ENCODE data around the gene CD82.

The CD82 gene

DNA sequence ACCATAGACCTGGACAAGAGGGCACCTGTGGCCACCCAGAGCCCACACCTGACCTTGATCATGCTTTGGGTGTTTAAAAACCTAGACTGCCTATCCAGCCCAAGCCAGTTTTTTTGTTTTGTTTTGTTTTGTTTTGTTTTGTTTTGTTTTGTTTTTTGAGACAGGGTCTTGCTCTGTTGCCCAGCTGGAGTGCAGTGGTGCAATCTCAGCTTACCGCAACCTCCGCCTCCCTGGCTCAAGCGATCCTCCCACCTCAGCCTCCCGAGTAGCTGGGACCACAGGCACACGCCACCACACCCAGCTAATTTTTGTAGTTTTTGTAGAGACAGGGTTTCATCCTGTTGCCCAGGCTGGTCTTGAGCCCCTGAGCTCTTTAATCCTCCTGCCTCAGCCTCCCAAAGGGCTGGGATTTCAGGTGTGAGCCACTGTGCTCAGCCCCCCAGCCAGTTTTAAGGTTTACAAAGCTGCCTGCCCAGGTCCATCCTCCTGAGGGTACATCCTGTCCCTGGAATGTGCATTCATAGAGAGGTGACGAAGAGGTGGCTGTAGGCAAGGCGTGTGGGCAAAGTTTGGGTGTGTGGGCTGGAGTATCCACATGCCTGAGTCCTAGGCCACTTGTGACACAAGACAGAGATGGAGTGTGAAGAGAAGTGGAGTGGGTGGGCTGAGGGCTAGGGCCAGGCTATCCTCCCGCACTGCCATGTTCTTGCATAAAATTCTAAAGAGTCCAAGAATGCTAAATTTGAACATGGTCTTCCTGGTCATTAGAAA is 3.3 kb upstream of the CD82 start:
- DNase-seq, result no peak

DNA sequence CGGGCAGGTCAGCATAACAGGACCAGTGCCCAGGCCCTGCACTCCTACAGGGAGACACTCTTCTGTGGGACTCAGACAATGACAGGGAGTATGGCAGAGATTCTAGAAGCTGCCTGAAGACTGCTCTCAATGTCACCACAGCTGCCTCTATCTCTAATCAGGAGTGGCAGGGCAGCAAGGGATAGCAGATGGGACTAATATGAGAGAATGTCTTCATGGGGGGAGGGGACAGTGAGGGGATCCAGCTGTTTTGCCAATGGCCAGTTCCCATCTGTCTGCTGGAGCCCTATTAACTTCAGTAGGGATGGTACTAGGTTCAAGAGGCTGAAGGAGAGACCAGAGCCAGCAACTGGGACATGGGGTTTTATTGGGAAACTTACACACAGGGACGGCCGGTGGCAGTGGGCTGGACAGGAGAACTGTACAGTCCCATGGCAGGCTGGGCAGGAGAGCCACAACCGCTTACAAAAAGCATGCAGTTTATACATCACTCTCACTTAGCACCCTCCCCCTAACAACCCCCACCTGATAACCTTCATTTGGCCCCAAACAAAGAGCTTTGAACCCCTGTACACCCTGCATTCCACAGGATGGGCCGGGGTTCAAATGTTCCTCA is 2.5 kb upstream of the CD82 start:
- no peak for DNase-seq

DNA sequence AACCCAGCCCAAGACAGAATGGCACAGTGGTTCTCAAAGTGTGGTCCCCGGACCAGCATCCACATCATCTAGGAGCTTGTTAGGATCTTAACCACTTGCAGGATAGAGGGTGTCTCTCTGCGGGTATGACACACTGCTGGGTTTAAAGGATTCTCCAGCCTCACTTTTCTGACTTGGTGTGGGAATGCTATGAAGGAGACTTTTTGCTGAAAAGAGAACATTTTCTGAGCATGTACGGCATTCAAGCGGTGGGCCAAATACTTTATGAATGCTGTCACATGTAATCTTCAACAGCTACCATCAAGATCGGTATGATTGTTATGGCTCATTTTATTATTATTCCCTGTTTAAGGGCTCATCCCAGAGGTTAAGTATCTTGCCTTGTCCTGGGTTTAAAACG is 1.8 kb upstream of the CD82 start:
- no peak for DNase-seq

DNA sequence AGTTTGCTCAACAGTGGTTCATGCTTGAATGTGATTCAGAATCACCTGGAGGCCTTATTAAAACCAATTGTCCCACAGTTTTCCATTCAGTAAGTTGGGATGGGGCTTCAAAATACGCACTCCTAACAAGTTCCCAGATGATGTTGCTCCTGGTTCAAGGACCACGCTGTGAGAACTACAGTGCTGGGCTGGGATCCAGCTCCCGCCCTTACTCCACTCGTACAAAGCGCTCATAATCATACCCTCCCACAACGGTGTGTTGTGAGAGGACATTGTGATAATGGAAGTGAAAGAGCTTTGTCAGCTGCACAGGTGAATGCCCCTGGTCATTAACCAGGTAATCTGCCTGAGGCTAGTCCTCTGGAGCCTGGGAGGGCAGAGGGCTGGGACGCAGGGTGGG is 1.3 kb upstream of the CD82 start:
- DNase-seq, result peak; percentile 67

DNA sequence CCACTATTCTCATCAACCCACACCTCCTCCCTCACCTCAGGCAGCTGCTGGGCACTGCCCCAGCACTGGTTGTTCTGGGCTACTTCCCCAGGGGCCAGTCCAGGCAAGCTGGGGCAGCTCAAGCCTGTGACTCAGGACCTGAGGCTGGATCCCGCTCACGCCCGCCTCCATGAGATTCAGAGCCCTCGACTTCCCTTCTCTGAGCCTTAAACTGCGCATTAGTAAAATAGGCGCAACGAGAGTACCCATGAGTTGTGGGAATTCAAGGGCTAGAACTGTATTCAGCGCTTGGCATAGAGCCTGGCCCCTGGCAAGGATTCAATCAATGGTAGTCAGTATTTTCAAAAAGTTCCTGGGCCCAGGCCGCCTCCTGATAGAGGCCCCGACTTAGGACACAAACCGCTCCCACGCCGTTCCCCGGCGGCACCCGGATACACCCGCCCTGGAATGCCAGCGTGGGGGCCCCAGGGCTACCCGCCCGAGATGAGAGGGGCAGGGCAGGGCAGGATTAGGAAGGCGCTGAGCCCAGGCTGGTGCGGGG is 723 bp upstream of the CD82 start:
- DNase-seq, result peak; percentile 54

DNA sequence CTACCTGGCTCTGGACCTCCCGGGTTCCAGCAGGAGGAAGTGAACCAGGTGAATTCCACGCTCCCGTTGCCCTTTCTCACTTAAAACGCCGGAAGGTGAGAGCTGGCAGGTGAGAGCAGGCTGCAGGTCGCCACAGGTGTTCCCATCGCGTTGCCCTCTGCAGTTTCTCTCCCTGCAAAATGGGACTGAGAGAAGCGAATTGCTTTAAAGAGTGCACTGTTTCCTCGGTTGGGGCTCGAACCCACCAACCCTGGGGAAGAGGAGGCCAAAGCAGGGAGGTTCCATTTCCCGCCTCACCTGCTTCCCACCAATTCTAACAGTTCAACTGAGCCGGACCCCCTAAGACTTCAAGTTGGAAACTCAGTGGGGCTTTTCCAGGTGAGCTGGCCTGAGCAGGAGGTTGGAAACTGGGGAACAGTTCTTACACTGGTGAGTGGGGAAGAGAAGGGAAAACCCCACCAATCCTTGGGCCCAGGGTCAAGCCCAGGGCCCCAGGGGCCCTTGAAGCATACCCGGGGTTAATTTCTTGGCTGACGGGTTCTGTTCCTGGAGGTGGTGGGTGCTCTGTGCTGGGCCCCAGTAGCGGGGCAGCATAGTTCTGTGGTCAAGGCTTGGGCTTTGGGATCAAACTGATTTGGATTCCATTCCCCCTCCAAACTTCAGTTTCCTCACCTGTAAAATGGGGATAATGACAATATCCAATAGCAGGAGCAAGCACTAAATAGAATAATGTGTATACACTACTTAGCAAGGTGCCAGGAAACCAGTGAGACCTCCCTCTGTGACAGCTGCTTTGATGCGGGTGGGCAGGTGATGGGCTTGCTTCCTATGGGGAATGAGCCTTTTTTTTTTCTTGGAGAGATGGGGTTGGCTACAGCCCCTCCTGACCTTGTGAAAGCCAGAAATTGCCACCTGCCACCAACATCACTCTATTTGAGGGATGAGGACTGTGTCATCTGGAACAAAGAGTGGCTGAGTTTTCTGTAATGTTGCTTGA is 788 bp downstream of the CD82 start:
- peak; percentile 15 for DNase-seq

DNA sequence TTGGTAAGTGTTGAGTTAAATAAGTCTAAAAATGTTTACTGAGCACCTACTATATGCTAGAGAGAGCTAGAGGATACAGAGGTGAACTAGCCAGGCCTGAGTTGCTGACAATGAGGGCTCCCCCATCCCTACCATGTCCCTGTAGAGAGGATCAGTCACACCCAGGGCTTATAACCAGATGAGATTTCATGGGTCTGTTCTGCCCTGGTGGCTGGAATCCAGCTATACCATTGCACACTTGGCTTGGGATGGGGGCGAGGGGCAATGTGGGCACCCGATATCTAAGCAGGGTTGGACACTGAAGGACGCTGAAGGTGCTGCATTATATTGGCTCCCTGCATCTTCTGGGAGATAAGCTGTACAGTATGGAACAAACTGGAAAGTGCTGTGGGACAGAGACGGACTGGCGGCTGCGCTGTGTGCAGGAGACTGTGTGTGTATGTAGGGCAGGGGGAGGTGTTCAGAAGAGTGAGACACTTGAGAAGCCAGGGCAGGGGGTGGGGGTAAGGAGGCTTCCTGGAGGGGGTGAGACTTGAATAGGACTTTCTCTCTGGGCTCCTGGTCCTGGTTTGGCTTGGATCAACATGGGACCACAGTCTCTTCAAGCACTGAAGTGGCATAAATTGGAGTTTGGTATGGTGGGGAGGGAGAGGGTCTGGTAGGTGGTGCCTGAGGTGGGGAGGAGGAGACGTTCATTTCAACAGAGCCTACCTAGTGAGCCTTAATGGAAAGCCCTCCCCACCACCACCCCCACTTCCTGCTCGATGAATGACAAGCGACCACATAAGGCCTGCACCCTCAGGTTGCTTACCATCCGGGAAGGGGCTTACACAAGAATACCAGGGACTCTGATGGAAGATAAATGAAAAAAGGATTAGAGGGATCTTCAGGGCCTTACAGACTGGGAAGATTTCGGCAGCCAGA is 1.8 kb downstream of the CD82 start:
- no peak for DNase-seq

DNA sequence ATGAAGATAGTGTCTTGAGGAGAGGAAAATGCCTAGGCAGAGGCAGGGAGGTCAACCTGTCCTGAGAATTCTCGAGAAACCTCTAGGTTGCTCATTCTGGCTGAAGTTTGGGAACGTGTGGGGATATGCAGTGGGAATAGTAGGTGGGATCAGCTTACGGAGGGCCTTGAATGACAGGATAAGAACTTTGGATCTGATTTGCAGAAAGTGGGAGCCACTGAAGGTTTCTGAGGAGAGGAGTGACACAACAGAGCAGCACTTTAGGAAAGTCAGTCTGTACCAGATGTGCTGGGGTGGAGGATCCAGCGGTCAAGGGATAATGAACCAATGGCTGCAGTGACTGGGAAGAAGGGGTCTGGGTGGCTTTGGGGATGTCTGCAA is 2.4 kb downstream of the CD82 start:
- no peak for DNase-seq

DNA sequence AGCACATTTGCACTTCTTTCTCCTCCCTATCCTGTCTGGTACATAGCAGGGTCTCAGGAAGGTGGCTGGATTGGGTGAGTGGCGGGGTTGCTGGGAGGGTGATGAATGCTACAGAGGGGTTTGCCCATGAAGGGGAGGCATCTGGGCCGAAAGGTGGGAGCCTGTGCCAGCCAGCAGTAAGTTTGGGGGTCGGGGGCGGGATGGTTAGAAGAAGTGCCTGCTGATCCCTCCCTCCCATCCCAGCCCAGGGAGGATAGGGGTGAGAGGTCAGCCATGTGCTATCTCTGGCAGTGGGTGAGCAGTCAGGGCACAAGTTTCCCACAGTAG is 2.8 kb downstream of the CD82 start:
- DNase-seq, result no peak

DNA sequence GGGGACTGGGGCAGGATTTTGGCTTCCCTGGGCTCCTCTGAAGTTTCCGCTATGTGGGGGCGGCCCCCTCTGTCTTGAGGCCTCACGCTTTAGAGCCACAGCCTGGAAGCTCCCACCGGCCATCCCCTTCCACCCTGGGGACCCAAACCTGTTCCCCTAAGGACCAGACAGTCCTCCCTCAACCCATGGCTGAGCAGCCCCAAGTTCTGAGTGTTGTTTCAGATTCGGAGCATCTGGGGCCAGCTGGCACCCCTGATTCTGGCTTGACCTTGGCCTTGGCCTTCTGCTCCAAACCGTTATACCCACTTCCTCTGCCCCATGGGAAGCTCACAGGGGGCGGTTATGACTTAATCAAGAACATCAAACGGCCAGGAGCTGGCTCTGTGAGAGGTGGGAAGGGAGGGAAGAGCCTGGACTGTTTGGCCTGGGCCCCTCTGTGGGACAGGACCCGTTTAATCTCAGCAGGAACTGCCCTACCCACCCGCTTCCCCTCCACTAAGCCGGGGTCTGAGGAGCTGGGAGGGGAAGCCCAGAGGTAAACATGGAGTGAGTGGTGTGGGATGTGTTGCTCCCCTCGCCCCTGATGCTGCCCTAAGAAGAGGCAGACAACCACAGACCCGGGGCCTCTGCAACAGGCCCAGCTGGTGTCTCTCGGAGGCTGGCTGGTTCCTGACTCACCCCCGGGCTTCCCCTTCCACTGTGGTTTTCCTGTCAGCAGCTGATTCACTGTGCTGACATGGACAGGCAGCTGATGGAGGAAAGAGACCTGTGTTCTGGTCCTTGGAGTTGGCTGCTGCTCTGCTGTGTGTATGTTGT is 3.4 kb downstream of the CD82 start:
- no peak for DNase-seq

DNA sequence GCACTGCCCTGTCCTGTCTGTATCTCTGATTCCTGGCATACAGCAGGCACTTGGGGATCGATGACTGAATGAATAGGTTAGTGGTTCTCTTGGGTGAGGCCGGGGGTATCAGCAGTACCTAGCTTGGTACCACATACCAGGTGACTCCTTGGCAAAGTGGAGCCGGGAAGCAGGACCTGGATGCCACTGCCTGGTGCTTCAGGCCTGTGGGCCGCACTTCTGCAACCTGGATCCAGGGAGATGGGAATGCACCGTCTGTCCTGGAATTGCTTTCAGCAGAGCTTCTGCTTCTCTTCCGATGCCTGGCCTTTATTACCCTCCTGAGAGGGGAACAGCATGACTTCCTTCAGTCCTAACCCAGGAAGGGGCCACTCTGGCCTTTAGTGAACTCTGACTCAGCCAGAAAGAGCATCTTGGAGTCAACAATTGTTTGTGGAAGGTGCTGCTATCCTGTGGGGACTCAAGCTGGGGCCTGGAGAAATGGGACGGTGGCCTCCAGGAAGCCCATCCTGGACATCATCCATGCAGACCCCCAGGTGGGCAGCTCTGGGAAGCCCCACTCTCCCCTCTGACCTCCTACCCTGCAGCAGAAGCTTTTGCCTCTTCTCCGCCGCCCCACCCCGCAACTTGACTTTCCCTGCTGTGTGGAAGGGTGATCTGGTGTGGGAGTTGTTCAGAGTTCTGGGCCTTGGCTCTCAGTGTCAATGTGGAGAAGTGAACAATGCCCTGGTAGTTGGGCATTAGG is 5.1 kb downstream of the CD82 start:
- no peak for DNase-seq

DNA sequence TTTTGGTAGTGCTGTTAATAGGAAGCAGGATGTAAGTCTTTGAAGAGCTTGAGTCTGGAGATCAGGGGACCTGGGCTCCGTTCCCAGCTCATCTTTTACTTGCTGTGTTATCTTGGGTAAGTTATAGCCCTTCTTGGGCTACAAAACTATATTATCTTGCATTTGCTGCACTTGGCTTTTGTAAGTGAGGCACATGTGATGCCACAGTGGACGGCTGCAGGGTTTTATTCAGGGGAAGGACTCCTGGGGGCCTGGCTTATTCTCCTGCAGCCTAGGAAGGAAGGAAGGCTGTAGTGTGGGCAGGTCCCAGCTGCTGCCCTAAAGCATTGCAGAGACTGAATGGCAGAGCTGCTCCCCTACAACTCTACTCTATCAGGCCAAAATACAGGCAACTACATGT is 6.4 kb downstream of the CD82 start:
- no peak for DNase-seq

DNA sequence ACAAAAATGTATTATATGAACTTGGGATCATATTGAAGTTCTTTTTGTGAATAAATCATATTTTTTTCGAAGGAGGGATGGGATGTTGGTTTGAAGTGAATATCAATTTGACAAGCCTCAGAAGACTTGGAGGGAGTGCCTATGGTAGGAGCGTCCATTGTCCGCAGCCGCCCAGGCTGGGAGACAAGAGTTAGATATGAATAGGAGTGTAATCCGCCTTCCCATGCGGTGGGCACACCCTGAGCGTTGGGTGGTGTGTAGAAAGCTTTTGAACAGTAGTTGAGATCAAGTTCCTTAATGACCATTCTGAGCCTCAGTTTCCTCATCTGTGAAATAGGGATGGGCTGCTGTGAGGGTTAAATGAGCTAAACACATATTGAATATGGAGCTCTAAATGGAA is 7.0 kb downstream of the CD82 start:
- DNase-seq, result no peak

DNA sequence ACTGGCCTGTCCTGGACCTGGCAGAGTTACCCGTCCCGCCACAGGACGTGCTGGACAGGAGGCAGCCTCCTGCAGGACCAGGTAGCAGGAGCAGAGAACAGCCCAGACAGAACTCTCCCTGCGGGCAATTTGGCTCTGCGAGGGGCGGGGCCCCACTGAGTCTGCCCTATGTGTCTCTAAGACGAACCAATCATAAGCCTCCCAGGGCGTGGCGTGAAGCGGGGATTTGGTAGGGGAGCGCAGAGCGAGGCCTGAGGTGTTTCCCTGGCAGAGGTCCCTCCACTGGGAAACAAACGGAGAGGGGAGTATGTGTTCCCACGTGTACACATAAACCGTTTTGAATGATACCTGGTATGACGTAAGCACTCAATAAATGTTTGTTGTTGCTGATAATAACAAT is 7.4 kb downstream of the CD82 start:
- no peak for DNase-seq

DNA sequence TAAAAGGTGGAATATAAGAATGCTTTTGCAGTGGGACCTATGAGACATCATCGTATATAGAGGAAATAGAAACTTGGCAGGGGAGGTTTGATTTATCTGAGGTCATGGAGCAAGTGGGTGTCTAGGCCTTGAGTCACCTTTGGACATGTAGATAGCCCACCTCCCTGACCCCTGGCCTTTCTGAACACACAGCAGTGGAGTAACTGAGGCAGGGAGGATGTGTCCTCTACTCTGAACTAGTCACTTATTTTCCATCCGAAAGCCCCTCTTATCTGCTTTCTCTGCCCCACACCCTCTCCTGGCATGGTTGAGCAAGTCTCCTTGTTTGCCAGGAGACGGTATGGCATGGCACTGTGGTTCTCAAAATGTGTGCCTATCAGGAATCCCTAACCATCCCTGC is 7.9 kb downstream of the CD82 start:
- no peak for DNase-seq

DNA sequence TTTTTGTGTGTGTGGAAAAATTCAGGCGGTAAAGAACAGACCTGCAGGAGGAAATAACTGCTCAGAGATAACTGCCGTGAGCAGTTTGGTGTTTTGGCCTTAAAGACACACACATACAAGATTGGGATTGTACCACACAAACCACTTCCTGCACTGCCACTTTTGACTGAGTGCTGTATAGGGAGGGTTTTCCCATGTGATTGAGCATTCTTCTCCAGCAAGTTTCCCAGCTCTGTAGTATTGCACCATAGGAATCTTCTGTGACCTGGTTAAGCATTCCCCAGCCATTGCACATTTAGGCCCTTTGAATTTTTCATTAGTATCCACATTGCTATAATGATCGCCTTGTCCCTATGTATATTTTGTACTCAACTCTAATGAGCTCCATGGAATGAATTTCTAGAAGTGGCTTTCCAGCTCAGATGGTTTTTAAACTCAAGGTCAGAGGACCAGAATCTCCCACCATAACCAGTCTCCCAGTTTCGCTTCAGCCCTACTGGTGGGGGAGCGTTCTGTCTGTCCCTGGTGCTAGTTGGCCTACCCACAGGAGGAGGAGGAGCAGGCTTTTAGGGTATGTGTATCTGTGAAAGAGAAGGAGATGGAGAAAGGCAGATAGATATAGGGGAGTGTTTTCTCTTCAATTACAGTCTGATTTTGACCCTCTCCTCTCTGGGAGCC is 9.3 kb downstream of the CD82 start:
- no peak for DNase-seq

DNA sequence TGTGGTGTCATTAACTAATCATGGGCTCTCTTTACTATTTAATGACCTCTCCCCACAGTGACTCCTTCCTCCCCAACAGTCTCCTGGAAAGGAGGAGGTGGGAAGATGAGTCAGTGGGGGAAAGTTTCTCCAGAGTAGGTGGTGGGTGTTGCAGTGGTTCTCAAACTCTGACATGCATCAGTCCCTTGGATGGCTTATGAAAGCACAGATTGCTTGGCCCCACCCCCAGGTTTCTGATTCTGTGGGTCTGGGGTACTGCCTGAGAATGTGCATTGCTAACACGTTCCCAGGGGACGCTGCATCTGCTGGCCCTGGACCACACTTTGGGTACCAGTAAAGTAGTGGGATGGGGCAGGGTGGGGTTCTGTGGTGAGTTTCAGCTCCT is 9.8 kb downstream of the CD82 start:
- no peak for DNase-seq

DNA sequence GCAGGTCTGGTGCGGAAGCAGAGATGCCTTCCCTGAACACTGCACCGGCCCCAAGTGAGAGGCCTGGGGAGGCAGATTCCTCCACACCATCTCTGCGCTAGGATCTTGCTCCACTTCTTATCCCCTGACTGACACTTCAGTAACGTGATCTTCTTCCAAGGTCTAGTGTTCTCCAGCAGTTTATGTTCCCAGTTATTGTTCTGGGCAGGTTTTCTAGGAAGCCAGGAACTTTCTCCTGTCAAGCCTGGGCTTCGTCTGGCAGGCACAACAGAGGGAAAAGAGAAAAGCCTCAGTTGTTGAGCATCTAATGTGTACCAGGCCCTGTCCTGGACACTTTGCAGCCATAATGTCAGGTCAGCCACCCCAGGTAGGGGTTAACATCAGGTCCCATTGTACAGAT is 10.5 kb downstream of the CD82 start:
- no peak for DNase-seq

DNA sequence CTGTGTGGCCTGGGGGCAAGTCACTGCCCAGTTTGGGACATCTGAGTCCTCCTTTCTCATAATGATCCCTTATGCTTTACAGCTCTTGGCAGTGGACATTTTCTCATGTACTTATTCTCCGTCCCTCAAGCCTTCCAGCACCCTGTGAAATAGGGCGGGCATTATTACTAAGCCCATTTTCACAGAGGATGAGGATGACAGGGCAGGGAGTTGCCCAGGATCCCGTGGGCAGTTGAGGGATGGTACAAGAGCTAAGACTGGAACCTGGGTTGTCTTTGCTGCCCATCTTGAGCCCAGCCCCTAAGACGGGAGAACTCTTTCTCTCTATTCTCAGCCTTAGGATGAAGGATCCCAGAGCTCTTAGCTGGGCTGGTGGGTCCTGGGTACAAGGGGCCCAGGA is 11.2 kb downstream of the CD82 start:
- DNase-seq, result no peak

DNA sequence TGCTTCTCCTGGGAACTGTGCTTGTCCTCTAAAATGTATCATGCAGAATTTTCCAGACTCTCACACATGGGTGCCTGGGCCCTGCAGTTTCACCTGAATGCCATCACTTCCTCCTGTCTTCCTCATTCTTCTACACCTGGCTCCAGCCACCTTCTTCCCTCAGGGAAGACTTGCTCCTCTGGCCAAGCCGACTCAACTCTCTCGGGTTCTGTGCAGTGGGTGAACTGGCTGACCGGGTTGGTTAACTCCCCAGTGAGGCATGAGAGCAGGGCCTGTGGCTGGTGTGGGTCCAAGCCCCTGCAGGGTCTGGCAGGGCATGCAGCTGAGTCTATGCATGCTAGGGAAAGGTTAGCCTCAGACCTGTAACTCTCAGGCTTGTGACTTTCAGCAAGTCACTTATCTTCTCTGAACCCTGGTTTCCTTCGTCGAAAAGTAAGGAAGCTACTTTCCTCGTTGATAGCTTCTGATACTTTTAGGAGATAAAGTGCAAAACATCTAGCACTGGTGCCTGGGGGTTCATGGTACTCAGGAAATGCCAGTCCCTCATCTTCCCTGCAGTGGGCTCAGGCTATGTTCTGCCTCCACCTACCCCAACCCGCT is 11.9 kb downstream of the CD82 start:
- no peak for DNase-seq
